Measurements from ENCODE around the gene YTHDC2.
"Not testable (repeated sequence)": the region's sequence is repeated elsewhere in the genome, so short reads cannot be mapped to it uniquely, and the experiment has no call there.

GRCh38 chr5:113603246-113603645 is 89.8 kb downstream of the YTHDC2 start:
- not testable (repeated sequence) for TF ChIP-seq POLR2A, TAF1, POU2F2, POLR2AphosphoS5 (IDR thresholded peaks at IDR 0.05; ENCODE audit: low read depth, low read length)

Data from GM12891 (cell line).